ENCODE results near the gene FOXK1.
"Not testable (repeated sequence)": the region's sequence is repeated elsewhere in the genome, so short reads cannot be mapped to it uniquely, and the experiment has no call there.

Gene FOXK1

DNA sequence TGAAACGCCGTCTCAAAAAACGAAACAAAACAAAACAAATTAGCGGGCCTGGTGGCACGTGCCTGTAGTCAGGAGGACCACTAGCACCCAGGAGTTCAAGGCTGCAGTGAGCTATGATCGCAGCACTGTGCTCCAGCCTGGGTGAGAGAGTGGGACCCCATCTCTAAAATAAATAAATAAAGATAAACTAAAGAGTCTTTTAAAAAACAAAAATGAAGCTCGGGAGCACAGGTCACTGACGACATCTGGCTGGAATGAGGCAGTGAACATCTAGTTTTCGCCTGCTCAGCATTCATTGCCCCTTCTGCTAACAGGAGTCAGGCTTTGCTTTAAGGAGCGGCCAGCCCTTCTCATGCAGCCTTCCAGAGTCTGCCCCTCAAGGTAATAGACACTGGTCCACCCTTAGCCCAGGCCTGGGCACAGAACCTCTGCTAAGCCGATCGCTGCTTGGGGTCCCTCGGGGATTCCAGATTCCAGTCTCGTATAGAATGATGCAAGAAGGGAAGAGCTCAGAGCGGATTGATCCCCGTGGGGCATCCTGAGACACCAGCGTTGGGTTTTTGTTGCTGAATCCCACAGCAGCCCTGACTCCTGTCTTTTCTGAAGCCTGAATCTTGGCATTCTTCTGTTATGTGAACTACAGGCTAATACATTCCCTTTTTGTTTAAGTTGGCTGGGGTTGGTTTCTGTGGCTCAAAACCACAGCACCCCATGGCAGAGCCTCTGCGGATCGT lies 14.2 kb upstream of the FOXK1 start:
- DNase-seq (ENCODE audit: low spot score): no peak

DNA sequence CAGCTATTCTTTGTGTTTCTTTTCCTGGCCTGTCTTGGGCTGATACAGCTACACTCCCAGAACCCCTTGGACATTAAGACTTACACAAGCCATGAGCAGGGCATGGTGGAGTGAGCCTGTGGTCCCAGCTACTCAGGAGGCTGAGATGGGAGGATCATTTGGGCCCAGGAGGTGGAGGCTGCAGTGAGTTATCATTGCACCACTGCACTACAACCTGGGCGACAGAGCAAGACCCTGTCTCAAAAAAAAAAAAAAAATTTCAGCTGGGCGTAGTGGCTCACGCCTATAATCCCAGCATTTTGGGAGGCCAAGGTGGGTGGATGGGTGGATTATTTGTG lies 13.6 kb upstream of the FOXK1 start:
- no peak for DNase-seq (ENCODE audit: low spot score)

DNA sequence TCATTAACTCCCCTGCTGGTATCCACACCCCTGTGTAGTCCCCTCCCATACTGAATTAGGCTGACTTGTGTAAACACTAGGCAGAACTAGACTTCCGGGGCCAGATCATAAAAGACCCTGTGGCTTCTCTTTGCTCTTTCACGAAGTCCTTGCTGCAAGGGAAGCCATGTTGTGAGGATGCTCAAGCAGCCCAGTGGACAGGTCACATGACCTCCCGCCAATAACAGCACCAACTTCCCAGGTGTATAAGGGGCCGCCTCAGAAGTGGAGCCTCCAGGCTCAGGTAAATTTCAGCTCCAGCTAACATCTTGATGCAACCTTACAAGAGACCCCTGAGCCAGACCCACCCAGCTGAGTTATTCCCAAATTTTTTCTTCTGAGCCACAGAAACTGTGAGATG lies 11.3 kb upstream of the FOXK1 start:
- no peak for DNase-seq (ENCODE audit: low spot score)

DNA sequence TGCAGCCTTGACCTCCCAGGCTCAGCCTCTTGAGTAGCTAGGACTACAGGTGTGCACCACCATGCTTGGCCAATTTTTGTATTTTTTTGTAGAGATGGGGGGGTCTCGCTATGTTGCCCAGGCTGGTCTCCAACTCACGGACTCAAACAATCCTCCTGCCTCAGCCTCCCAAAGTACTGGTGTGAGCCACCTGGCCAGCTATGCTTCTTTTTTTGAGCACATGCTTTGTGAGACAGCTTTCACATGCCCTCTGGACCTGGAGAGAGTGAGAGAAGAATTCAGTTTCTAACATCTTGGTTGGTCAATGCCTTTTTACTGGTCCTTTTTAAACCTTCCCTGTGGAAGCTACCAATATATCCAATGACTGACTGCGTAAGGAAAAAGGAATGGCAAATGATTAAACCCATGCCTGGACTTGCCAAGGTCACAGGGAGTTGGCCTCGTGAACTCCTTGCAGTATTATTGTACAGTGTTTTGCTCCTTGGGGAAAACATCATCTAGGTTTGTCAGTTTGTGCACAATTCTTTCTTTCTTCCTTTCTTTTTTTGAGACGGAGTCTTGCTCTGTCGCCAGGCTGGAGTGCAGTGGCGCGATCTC lies 6.2 kb upstream of the FOXK1 start:
- DNase-seq (ENCODE audit: low spot score): no peak

DNA sequence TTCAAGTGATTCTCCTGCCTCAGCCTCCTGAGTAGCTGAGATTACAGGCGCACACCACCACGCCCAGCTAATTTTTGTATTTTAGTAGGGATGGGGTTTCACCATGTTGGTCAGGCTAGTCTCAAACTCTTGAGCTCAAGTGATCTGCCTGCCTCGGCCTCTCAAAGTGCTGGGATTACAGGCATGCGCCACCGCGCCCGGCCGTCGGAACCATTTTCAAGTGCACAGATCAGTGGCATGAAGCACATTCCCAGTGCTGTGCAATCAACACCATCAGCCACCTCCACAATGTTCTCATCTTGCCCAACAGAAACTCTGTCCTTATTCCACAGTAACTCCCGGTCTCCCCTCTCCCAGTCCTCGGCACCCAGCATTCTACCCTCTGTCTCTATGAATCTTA lies 4.6 kb upstream of the FOXK1 start:
- DNase-seq (ENCODE audit: low spot score): not testable (repeated sequence)

DNA sequence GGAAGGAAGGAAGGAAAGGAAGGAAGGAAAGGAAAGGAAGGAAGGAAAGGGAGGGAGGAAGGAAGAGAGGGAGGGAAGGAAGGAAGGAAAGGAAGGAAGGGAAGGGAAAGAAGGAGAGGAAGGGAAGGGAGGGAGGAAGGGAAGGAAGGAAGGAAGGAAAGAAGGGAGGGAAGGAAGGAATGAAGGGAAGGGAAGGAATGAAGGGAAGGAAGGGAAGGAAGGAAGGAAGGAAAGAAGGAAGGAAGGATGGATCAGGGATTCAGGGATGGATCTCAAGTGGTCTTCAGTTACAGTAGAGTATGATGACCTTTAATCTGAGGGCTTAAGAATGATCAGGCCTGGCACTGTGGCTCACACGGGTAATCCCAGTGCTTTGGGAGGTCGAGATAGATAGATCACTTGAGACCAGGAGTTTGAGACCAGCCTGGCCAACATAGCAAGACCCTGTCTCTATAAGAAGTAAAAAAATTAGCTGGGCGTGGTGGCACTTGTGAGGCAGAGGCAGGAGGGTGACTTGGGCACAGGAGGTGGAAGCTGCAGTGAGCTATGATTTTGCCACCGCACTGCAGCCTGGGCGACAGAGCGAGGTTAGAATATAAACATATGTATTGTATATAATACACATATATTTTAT lies 760 bp upstream of the FOXK1 start:
- no peak for DNase-seq (ENCODE audit: low spot score)

DNA sequence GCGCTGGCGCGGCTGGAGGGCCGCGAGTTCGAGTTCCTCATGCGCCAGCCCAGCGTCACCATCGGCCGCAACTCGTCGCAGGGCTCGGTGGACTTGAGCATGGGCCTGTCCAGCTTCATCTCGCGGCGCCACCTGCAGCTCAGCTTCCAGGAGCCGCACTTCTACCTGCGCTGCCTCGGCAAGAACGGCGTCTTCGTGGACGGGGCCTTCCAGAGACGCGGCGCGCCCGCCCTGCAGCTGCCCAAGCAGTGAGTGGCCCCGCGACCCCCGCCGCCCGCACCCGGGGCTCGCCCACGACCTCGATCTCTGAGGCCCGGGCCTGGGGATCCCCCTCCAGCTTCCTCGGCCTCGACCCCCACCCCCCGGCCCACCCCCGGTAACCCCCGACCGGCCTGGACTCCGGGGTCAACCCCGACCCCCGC lies 537 bp downstream of the FOXK1 start:
- DNase-seq (ENCODE audit: low spot score): no peak

DNA sequence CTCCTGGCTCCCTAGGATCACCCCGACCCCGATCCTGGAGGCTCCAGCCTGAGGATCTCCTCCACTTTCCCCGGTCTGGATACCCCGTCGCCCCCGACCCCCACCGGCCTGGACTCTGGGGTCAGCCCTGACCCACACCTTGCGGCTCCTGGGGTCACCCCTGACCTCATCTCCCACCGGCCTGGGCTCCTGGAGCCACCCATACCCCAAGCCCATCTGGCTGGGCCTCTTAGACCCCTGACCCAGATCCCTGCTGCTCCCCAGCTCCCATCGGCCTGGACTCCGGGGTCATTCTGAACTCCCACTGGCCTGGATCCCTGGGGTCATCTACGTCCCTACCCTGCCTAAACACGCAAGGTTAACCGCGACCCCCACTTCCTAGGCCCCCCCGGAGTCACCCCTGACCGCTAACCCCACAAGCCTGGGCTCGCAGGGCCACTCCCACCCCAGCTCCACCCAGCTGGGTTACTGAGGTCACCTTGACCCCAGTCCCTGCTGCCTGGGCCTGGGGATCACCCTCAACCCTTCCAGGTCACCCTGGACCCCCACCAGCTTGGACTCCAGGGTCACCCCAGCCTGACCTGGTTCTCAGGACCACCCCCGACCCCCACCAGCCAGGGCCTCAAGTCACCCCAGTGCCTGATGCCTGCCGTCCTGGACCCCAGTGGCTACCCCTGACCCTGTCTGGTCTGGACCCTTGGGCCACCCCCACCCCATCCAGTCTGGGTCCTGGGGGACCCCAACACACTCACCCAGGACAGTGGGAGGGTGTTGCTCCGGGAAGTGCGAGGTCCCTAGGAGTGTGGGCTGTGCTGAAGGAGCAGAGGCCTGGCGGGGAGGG lies 1.2 kb downstream of the FOXK1 start:
- no peak for DNase-seq (ENCODE audit: low spot score)

DNA sequence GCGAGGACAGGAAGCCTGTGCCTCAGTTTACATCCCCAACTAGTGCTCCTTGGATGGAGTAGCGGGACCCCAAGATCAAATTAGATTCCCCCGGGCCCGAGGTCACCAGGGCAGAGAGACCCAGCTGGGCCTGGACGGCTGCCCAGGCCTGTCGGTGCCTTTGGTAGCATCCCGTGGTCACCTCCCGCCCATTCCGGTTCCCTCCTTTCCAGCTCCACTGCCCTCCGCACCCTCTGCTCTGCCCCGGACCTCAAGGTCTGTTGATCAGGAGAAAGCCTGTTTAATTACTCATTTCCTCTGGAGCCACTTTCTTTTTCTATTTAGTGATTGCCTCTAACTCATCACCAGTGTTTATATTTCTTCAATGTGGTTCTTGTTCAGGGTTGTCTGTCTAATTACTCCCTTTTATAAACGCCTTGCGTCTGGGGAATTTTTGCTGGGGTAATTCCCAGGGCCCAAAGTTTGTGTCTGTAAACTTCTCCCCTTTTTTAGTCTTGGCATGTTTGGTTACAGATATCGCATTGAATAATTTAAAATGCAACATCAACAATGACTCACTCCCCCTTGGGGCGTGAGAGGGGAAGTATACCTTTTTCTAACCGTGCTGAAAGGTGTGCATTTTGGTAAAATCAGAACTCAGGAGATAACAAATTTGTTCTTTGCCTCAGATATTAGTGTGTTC lies 1.9 kb downstream of the FOXK1 start:
- DNase-seq (ENCODE audit: low spot score): no peak

DNA sequence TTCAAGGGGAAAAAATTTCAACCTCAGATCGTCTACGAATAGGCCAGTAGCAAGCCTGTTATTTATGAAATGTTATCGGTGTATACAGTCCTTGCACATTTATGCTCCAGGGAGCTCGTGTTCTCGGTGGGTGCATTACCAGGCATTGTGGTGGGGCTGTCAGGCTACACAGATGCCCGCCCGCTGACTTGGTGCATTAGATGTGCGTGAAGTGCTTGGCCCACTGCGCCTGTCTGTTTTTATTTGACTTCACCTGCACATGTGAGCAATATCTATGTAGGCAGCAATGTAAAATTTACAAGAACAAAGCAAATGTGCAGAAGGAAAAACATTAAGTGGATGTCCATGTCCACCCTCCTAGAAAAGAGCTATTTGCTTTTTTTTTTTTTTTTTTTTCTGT lies 2.8 kb downstream of the FOXK1 start:
- DNase-seq (ENCODE audit: low spot score): no peak

DNA sequence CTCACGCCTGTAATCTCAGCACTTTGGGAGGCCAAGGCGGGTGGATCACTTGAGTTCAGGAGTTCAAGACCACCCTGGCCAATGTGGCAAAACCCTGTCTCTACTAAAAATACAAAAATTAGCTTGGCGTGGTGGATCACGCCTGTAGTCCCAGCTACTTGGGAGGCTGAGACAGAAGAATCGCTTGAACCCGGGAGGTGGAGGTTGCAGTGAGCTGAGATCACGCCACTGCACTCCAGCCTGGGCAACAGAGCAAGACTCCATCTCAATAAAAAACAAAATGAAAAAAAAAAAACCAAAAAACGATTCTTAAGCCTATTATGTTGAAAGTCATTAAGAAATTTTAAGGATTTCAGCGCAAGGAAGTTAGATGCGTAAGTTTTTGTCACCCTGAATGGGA lies 3.6 kb downstream of the FOXK1 start:
- DNase-seq (ENCODE audit: low spot score): not testable (repeated sequence)

DNA sequence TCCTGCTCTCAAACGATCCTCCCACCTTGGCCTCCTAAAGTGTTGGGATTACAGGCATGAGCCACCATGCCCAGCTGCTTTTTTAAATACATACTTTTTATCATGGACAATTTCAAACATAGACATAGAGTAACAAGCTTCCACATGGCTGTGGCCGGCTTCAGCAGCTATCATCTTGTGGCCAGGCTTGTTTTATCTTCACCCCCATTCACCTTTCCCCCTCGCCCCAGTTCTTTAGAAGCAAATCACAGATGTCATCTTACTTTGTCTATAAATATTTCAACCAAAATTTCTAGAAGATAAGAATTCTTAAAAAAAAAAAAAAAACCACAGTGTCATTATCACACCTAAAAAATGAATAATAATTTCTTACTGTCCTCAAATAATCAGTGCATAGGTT lies 5.9 kb downstream of the FOXK1 start:
- DNase-seq (ENCODE audit: low spot score): no peak

DNA sequence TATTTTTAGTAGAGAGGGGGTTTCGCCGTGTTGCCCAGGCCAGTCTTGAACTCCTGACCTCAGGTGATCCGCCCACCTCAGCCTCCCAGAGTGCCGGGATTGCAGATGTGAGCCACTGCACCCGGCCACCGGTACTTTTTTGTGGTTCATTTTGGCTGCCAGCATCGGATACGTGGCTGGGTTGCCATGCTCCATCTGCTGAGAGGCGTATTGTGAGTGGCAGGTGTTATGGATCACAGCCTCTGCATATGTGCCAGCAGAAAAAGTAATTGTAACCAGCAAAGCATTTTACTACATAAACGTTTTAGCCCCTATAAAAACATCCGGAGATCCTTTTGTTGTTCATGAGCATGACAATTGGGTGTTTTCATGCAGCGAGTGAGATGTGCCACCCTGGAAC lies 7.1 kb downstream of the FOXK1 start:
- DNase-seq (ENCODE audit: low spot score): no peak

DNA sequence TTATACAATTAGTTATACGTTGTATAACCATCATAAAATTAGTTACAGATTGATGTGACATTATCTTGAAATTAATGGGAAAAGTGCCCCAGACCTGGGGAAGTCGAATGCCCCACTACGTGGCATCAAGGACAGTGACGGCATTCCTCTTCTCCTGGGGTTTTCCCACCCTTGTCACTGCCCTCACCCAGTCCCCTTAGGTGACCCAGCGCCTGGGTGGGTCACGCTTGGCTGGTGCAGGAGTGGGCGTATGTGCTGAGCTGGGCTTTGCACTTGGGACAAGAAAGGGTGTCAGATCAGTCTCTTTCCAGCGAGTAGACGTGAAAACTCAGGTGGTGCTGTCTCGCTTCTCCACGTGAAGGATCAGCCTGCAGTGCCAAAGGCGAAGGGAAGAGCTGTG lies 7.6 kb downstream of the FOXK1 start:
- DNase-seq (ENCODE audit: low spot score): no peak

DNA sequence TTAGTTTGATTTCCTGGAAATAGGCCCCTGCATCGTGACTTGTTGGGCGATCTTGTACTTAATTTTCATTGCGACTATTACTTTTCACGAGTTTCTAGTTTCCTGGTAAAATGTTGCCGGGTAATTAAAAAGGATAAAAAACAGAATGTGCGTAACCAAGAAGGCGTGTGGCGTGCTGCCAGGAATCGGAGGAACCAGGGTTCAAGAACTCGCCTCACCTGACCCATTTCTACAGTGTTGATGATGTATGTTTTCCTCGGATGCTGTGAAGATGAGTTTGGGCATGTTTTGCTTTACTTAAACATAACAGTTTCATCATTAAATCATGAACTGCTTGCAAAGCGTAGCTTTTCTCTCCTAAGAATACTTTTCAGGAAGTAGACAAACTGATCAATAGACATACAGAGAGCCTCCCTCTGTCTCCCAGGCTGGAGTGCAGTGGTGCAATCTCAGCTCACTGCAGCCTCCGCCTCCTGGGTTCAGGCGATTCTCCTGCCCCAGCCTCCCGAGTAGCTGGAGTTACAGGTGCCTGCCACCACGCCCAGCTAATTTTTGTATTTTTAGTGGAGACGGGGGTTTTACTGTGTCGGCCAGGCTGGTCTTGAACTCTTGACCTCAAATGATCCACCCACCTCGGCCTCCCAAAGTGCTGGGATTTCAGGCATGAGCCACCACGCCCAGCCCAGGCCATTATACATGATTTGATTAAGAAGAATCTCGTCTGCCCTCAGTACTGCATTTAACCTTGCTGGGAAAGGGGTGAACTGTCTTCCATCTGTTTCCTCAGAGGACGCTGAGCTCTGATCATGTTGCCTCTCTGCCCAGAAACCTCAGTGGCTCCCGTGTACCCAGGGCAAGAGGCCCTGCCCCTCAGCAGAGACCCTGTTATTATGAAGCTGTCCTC lies 9.1 kb downstream of the FOXK1 start:
- no peak for DNase-seq (ENCODE audit: low spot score)

DNA sequence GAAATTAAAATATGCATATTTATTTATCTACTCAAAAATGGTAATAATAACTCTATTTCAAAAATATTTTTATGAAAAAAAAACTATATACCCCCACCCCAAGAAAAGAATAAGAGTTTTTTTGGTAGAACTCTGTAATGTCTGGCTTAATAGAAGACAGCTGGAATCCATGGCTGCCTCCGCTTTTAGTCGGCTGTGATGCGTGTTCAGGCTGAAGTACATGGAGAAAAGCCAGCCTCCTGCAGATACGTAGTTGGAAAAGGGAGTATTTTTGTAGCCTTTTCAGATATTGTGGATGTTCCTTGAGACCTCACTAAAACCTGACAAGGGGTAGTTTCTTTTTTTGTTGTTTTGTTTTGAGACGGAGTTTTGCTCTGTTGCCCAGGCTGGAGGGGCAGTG lies 10.0 kb downstream of the FOXK1 start:
- DNase-seq (ENCODE audit: low spot score): no peak

DNA sequence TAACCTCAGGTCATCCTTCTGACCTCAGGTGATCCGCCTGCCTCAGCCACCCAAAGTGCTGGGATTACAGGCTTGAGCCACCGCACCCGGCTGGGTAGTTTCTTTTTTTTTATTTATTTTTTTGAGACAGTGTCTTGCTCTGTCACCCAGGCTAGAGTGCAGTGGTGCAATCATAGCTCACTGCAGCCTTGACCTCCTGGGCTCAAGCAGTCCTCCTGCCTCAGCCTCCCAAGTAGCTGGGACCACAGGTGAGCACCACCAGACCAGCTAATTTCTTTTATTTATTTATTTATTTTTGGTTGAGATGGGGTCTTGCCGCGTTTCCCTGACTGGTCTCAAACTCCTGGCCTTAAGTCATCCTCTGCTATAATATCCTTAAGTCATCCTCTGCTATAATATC lies 10.5 kb downstream of the FOXK1 start:
- not testable (repeated sequence) for DNase-seq (ENCODE audit: low spot score)

DNA sequence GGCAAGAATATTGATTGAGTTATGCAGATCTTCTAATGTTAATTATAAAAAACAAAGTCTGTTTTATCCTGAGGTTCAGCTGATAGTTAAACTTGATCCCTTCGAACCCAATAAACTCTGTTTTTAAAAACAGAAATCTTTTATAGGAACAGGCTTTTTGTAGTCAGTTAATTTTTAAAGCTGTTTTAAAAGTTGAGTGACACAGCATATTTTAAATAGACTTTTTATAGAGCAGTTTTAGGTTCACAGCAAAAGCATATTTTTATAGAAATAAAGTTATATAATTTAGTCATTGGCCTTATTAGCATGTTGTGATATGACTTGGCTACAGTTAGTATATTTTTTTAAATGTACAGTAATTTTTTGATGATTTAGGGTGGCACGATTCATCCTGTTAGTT lies 11.1 kb downstream of the FOXK1 start:
- no peak for DNase-seq (ENCODE audit: low spot score)

DNA sequence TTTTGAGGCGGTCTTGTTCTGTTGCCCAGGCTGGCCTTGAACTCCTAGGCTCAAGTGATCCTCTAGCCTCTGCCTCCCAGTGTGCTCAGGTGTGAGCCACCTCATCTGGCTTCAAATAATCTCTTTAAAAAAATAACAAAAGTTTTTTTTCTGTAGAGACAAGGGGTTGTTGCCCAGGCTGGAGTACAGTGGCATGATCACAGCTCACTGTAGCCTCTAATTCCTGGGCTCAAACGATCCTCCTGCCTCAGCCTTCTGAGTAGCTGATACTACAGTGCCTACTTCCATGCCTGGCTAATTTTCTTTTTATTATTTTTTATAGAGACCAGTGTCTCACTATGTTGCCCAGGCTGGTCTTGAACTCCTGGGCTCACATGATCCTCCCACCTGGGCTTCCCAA lies 11.7 kb downstream of the FOXK1 start:
- DNase-seq (ENCODE audit: low spot score): no peak

DNA sequence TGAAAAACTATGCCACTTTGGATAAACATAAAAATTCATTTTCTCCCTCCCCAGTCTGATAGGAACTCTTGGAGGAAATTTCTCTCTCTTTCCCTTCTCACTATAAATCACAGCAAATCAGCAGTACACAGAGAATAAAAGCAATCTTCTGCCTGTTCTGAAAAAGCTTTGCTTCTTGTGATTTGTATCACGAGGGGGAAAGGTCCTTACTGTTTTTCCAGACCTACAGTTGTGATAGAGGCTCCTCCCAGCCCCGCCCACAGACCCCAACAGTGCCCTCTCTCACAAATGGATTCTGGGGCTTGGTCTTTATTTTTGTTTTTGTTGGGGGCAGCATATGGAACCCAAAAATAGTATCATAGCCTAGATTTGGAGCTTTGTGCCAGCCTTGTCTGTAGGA lies 12.2 kb downstream of the FOXK1 start:
- no peak for DNase-seq (ENCODE audit: low spot score)

DNA sequence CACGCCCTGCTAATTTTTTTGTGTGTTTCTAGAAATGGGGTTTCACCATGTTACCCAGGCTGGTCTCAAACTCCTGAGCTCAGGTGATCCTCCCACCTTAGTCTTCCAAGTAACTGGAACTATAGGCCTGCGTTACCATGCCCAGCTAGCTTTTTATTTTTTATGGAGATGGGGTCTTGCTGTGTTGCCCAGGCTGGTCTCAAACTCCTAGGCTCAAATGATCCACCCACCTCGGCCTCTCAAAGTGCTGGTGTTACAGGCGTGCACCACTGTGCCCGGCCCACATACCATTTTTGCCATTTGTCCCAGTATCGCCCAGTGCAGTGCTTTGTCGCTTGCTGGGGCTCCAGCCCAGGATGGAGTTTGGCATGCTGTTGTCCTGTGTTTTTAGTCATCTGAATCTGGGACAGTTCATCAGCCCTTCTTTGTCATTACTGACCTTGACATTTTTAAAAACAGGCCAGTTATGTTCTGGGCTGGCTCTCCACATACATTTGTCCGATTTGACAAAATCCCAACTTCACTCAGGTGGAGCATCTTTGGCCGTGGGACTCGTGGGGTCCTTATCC lies 16.7 kb downstream of the FOXK1 start:
- DNase-seq (ENCODE audit: low spot score): no peak

Data from kidney capillary endothelial cell (primary cell).